ENCODE results near the gene MET. TPM values are rescaled to one million over a fixed set of nuclear protein-coding genes. Genes with fewer than 3 reads are reported as not detected.
"Not testable (repeated sequence)": the region's sequence is repeated elsewhere in the genome, so short reads cannot be mapped to it uniquely, and the experiment has no call there.

MET gene
- total RNA-seq, 6 experiments from 2014 or later, result 101 to 149 (median 129) TPM

- Mint-ChIP-seq H3K4me1 (ENCODE audit: low read depth) (peaks cover 23% of the 10 kb centered on the region), H3K27me3 (ENCODE audit: insufficient read depth) (peaks cover 4% of the 10 kb centered on the region; the same call in 1 of the 2 replicates), H3K4me3 (no peak overlapping the region), H3K9me3 (no peaks in the 10 kb centered on the region), H3K36me3 (ENCODE audit: low read depth) (no peaks in the 10 kb centered on the region), H3K27ac (no peak overlapping the region)
- DNase-seq, result no peak
- TF ChIP-seq, protein P1, sequence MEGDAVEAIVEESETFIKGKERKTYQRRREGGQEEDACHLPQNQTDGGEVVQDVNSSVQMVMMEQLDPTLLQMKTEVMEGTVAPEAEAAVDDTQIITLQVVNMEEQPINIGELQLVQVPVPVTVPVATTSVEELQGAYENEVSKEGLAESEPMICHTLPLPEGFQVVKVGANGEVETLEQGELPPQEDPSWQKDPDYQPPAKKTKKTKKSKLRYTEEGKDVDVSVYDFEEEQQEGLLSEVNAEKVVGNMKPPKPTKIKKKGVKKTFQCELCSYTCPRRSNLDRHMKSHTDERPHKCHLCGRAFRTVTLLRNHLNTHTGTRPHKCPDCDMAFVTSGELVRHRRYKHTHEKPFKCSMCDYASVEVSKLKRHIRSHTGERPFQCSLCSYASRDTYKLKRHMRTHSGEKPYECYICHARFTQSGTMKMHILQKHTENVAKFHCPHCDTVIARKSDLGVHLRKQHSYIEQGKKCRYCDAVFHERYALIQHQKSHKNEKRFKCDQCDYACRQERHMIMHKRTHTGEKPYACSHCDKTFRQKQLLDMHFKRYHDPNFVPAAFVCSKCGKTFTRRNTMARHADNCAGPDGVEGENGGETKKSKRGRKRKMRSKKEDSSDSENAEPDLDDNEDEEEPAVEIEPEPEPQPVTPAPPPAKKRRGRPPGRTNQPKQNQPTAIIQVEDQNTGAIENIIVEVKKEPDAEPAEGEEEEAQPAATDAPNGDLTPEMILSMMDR (IDR thresholded peaks at IDR 0.05), result no peak
Observed at GRCh38 chr7:116653646-116654045, 18.4 kb upstream of the MET start.

- not testable (repeated sequence) for H3K27me3 Mint-ChIP-seq (ENCODE audit: insufficient read depth); H3K9me3 Mint-ChIP-seq; H3K27ac Mint-ChIP-seq; H3K4me1 Mint-ChIP-seq (ENCODE audit: low read depth); DNase-seq; H3K4me3 Mint-ChIP-seq; H3K36me3 Mint-ChIP-seq (ENCODE audit: low read depth)
Observed at GRCh38 chr7:116659248-116659647, 12.7 kb upstream of the MET start.

- no peaks in the 10 kb centered on the region for H3K27me3 Mint-ChIP-seq (ENCODE audit: insufficient read depth)
- DNase-seq, result no peak
- TF ChIP-seq, protein P1 (IDR thresholded peaks at IDR 0.05), result no peak
- no peak overlapping the region for H3K27ac Mint-ChIP-seq
- H3K4me1 Mint-ChIP-seq (ENCODE audit: low read depth), result no peaks in the 10 kb centered on the region
- no peaks in the 10 kb centered on the region for H3K9me3 Mint-ChIP-seq
- peaks cover 6% of the 10 kb centered on the region for H3K36me3 Mint-ChIP-seq (ENCODE audit: low read depth)
- H3K4me3 Mint-ChIP-seq, result no peak overlapping the region
Observed at GRCh38 chr7:116661865-116662264, 10.1 kb upstream of the MET start.

GRCh38 chr7:116663744-116664143, 8.3 kb upstream of the MET start:
- TF ChIP-seq, protein P1 (IDR thresholded peaks at IDR 0.05), result no peak
- Mint-ChIP-seq H3K4me1 (ENCODE audit: low read depth) (no peaks in the 10 kb centered on the region), H3K27me3 (ENCODE audit: insufficient read depth) (no peaks in the 10 kb centered on the region), H3K4me3 (no peak overlapping the region), H3K36me3 (ENCODE audit: low read depth) (peaks cover 6% of the 10 kb centered on the region), H3K9me3 (no peaks in the 10 kb centered on the region), H3K27ac (no peak overlapping the region)
- no peak for DNase-seq

GRCh38 chr7:116665332-116665996, 6.5 kb upstream of the MET start:
- TF ChIP-seq, protein P1 (IDR thresholded peaks at IDR 0.05), result no peak
- no peak for DNase-seq
- Mint-ChIP-seq H3K36me3 (ENCODE audit: low read depth) (no peaks in the 10 kb centered on the region), H3K4me3 (no peak overlapping the region), H3K27ac (no peak overlapping the region), H3K4me1 (ENCODE audit: low read depth) (peaks cover 5% of the 10 kb centered on the region), H3K9me3 (no peaks in the 10 kb centered on the region), H3K27me3 (ENCODE audit: insufficient read depth) (no peaks in the 10 kb centered on the region)

- peaks cover 29% of the 10 kb centered on the region for H3K4me1 Mint-ChIP-seq (ENCODE audit: low read depth)
- DNase-seq, result no peak
- peaks cover 18% of the 10 kb centered on the region; the same call in 1 of the 2 replicates for H3K36me3 Mint-ChIP-seq (ENCODE audit: low read depth)
- H3K9me3 Mint-ChIP-seq, result no peaks in the 10 kb centered on the region
- H3K27ac Mint-ChIP-seq, result peak overlapping the region; percentile 20; the same call in 1 of the 2 replicates
- TF ChIP-seq, protein P1 (IDR thresholded peaks at IDR 0.05), result no peak
- no peak overlapping the region for H3K4me3 Mint-ChIP-seq
- H3K27me3 Mint-ChIP-seq (ENCODE audit: insufficient read depth), result no peaks in the 10 kb centered on the region
Observed at GRCh38 chr7:116669769-116670168, 2.2 kb upstream of the MET start.

Data from HFFc6 (cell line).